GM12874 (cell line): Measurements from ENCODE around the gene GRIK5.

Experiments
- CTCF ChIP-seq: IDR thresholded peaks from 2 replicates; pipeline ENCODE4 v1.5.1; 2011; ENCODE audit warnings: low read depth, mild to moderate bottlenecking, control low read depth, low read length, moderate library complexity; ENCODE audit not compliant: insufficient read depth

Gene GRIK5

DNA sequence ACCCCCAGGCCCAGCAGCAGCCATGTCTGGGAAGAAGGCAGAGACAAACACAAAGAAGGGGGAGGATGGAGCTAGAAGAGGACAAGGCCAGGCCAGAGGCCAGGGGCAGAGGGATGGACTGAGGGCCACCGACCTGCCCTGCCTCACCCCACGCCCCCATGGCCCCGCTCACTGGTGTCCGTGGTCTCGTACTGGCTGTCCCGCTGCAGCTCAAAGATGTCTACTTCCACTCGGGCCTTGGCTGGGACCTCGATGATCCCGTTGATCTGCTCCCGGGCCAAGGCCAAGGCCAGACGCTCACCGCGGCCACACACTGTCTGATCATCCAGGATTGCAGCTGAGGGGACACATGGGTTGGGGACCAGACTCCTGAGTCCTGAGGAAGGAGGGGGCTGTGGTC, 5.0 kb downstream of the GRIK5 start:
- no peak for TF ChIP-seq CTCF

DNA sequence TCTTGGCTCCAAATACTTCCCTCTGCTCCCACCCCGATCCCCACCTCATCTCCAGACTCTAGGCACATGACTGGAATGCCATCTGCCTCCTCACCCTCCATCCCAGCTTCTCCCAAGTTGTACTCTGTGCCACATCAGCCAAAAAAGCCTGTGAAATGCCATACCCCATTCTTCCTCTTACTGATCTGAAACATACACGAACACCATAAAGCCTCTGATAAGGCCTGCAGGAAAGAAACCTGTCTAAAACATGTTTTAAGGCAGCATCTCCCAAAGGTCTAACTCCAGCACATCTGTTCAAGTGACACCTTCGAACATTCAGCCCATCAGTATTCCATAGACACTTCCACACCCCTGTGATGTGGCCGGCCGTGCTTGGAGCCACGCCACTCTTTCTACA, 5.6 kb downstream of the GRIK5 start:
- no peak for TF ChIP-seq CTCF

- TF ChIP-seq CTCF: no peak
These were observed 7.6 kb downstream of the GRIK5 start for GRCh38 chr19:42062381-42062780.

GRCh38 chr19:42060117-42060516, 9.9 kb downstream of the GRIK5 start:
- no peak for TF ChIP-seq CTCF

DNA sequence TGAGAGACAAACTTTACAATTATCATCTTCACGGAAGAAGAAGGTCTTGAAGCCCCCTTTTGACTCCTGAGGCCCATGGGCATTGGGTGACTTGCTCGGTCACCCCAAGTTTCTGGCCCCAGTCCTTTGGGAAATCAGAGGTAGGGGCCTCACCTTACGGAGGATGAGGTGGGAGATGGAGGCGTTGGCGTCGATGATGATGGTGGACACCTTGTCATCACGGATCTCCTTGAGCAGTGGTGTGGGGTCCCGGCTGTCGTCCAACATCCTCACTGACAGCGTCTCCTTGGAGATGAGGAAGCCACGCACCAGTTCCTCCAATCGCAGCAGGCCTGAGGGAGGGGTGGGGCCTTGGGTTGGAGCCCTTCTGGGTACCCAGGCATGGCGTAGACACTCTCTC, 10.8 kb downstream of the GRIK5 start:
- no peak for TF ChIP-seq CTCF

DNA sequence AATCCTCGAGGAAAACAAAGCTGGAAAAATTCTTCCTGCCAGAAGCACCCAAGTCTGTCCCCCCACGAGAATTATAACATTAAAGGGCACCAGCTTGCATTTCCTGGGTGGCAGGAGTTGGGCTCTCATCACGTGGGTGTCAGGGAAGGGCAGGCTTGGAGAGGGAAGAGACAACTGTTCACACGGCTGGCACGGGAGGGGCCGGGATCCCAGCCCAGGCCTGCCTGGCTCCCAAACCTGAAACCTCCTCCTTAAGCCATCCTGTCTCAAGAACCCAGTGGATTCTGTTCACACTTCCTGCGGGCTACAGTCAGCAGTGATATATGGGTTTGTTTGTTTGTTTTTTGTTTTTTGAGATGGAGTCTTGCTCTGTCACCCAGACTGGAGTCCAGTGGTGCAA, 12.2 kb downstream of the GRIK5 start:
- no peak for TF ChIP-seq CTCF

GRCh38 chr19:42054205-42054604, 15.8 kb downstream of the GRIK5 start:
- no peak for TF ChIP-seq CTCF
